ENCODE data around the gene AFAP1L1.
A peak's percentile ranks its signal among the peaks of the same experiment; 100 is the strongest.

AFAP1L1 gene

GRCh38 chr5:149348518-149348917 is 76.9 kb downstream of the AFAP1L1 start:
- no peak for DNase-seq (ENCODE audit: low read depth in 2 of 2)

GRCh38 chr5:149349382-149349781 is 77.7 kb downstream of the AFAP1L1 start:
- DNase-seq (ENCODE audit: low read depth in 2 of 2): no peak

GRCh38 chr5:149352169-149352568 is 80.5 kb downstream of the AFAP1L1 start:
- DNase-seq (ENCODE audit: low read depth in 2 of 2): no peak

- DNase-seq (ENCODE audit: low read depth in 2 of 2): no peak
Observed at GRCh38 chr5:149353911-149354310, 82.3 kb downstream of the AFAP1L1 start.

GRCh38 chr5:149355688-149356087 is 84.0 kb downstream of the AFAP1L1 start:
- DNase-seq (ENCODE audit: low read depth in 2 of 2): no peak

- DNase-seq (ENCODE audit: low read depth in 2 of 2): no peak
Observed at GRCh38 chr5:149356391-149356790, 84.7 kb downstream of the AFAP1L1 start.

GRCh38 chr5:149357370-149358293 is 86.0 kb downstream of the AFAP1L1 start, which contains the start of gene PCYOX1L:
PCYOX1L (plus strand) TSS chr5:149358046; CDS start chr5:149358069, 23 bp downstream.
- DNase-seq (ENCODE audit: low read depth in 2 of 2): peak; percentile 89 to 94

- no peak for DNase-seq (ENCODE audit: low read depth in 2 of 2)
Observed at GRCh38 chr5:149358294-149358651, 86.6 kb downstream of the AFAP1L1 start.

GRCh38 chr5:149358868-149359495 is 87.3 kb downstream of the AFAP1L1 start:
- no peak for DNase-seq (ENCODE audit: low read depth in 2 of 2)

- DNase-seq (ENCODE audit: low read depth in 2 of 2): no peak
Observed at GRCh38 chr5:149360272-149360671, 88.6 kb downstream of the AFAP1L1 start.

- DNase-seq (ENCODE audit: low read depth in 2 of 2): no peak
Observed at GRCh38 chr5:149362541-149362940, 90.9 kb downstream of the AFAP1L1 start.

GRCh38 chr5:149363358-149363757 is 91.7 kb downstream of the AFAP1L1 start:
- DNase-seq (ENCODE audit: low read depth in 2 of 2): no peak

GRCh38 chr5:149363936-149364335 is 92.3 kb downstream of the AFAP1L1 start:
- no peak for DNase-seq (ENCODE audit: low read depth in 2 of 2)

- DNase-seq (ENCODE audit: low read depth in 2 of 2): no peak
Observed at GRCh38 chr5:149364719-149365118, 93.1 kb downstream of the AFAP1L1 start.

- no peak for DNase-seq (ENCODE audit: low read depth in 2 of 2)
Observed at GRCh38 chr5:149365418-149365817, 93.8 kb downstream of the AFAP1L1 start.

- no peak for DNase-seq (ENCODE audit: low read depth in 2 of 2)
Observed at GRCh38 chr5:149366169-149366729, 94.6 kb downstream of the AFAP1L1 start.

- no peak for DNase-seq (ENCODE audit: low read depth in 2 of 2)
Observed at GRCh38 chr5:149367249-149367971, 95.8 kb downstream of the AFAP1L1 start.

- DNase-seq (ENCODE audit: low read depth in 2 of 2): no peak
Observed at GRCh38 chr5:149367972-149368645, 96.5 kb downstream of the AFAP1L1 start.

- no peak for DNase-seq (ENCODE audit: low read depth in 2 of 2)
Observed at GRCh38 chr5:149370878-149371277, 99.2 kb downstream of the AFAP1L1 start.

GRCh38 chr5:149371296-149371962 is 99.8 kb downstream of the AFAP1L1 start:
- peak in 1 of 2 donors; percentile 60 for DNase-seq (ENCODE audit: low read depth in 2 of 2)

Measured in stimulated activated CD4-positive, alpha-beta T cell treated with anti-CD3 and anti-CD28 coated beads, Interleukin-15, amount 100 ng/mL, for 48 hours (primary cell).